ENCODE data around the gene IMMP2L.
"Not testable (repeated sequence)": the region's sequence is repeated elsewhere in the genome, so short reads cannot be mapped to it uniquely, and the experiment has no call there.

Gene IMMP2L

DNA sequence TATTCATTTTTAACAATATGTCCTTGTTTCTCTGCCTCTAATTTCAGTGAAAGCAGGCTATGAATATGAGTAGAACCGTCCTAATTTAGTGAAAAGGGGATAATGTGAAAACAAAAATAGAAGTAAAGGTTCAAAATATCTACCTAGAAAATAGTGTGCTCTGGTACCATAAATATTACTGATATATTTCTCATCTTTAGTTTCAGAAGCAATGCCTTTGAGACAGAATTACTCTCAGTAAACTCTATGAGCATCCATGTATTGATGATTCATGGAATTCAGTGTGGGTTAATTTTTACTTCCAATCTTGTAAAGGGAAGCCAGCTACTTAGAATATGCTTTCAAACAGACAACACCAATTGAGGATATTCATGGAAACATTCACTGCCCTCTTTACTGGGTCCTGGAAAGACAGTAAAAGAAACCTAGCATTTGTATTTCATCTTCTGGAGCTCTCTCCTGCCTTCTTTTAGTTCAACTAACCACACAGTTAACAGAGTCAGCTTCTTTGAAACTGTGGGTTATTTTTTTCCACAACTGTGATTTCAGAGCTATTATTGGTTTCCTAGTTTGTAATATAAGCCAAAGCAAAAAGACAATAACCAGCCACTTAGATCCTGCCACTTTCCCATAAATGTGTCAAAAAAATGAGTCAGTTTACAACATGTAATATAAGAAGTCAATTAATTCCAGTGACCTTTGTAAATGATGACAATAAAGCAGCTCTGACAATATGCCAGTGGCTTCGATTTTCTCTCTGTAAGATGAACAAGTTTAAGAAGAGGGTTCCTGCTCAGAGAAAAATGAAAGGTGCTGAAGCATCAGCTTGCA is 469.7 kb downstream of the IMMP2L start:
- no peak for DNase-seq

DNA sequence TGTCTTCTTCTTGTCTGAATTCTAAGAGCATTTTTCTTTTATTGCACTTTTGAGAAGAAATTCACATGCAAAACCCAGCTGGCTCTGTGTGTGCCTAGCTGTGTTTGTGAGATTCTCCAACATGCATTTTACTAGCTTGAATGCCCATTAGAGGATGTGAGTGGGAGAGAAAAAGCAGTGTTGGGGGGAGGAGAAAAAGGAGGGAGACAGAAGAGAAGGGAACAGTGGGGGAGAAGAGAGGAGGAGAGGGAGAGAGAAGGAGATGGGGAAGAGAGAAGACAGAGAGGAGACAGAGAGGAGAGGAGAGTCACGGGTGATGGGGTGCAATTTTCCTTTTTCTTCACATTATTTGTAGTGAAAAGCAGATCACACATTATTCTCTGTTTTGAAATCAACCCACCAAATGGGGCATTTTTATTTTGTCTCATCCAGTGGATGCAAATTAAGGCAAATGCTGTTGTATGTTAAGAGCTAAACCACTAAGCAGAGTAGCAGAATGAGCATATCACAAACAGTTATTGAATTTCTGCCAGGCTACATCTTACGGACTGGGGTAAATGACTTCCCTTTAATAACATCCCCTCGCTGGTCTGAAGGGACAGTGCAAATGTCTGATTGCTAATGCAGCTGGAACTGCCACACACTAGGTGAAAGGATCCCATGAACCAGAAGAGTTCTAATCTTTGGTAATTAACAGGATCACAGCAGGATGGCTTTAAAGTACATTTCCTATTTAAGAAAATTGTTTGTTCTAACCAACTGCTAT is 470.5 kb downstream of the IMMP2L start:
- no peak for DNase-seq

DNA sequence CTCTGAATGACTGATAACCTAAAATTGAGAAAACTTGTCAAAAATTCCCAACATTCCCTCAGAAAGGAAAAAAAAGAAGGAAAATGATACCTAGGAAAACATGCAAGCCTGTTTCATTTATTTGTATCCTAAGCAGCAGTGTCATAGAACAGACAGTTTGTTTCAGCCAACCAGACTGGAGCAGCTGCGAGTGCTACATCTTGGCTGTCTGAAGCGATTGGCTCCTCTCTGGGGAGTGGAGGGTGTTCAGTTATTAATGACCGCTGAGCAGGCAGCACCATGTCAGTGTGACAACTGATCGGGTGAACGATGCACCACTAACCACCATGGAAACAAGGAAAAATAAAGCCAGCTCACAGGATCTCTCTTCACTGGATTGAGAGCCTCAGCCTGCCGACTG is 471.4 kb downstream of the IMMP2L start, which contains the start of gene LRRN3:
Gene LRRN3, plus strand, starts transcription at position 282 of the 400 bp plus-strand sequence. CDS start 31,646 bp downstream, outside the sequence.
- no peak for DNase-seq

DNA sequence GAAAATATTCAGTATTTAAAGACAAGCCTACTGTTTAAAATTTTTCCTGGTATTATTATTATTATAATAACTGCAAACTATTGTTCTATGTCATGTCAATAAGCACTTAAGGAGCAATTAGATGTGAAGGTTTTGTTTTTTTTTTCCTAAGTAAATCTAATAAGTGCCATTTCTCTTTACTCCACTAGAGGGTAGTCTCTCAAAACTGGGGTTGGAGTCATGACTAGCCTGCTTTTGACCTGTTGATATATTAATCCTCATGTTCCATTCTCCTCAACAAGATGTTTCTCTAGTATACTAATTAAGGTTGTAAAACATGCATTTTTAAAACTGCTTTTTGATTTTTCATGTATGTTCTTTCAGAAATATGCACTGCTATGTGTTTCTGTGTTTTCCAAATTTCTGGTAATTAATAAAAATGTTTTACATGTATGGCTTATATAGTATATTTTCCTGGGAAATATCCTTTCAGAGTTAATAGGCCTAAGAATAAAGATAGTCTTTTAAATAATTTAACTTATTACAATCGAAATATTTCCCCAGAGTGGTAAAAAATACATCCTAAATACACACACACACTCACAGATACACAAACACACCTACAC is 472.4 kb downstream of the IMMP2L start:
- no peak for DNase-seq

DNA sequence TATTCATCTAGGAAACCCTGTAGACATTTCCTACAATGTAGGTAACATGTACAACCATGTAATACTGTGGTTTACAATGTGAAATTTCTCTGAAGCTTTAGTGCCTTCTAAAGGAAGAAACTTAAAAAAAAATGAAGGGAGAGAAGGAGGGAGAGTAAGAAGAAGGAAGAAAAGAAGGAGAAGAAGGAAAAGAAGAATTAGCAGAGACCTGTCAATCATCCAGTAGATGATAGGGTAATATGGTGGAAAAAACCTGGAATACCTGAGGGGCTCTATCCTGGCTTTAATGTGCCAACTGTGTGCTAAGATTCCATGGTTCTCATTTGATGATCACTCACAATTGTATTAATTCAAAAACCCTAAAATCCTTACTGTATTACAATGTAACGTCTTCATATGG is 474.0 kb downstream of the IMMP2L start:
- no peak for DNase-seq

DNA sequence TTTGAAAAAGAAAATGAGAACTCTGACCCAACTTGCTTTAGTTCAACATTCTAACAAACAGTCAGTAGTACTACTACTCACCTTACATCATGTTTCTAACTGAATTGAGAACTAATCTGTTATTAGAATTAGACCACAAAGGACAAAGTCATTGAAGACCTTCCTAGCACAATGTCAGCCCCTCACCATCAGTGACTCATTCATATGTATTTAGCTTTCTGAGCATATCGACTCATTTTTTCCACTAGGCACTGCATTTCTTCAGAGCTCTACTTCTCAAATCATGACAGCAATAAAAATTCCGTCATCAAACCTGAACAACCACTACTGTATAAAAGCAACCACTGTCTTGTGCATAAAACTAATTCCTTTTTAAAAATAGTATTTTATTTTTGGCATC is 475.8 kb downstream of the IMMP2L start:
- DNase-seq, result no peak

DNA sequence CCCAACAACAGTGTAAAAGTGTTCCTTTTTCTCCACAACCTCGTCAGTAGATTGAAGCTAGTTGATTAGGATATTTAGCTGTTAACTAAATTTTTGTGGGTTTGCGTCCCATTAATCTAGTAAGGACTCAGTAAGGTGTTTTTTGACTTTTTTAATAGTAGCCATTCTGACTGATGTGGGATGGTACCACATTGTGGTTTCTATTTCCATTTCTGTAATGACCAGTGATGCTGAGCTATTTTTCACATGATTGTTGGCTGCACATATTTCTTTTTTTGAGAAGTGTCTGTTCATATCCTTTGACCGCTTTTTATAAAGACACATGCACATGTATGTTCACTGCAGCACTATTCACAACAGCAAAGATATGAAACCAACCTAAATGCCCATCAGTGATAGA is 476.9 kb downstream of the IMMP2L start:
- DNase-seq, result no peak

DNA sequence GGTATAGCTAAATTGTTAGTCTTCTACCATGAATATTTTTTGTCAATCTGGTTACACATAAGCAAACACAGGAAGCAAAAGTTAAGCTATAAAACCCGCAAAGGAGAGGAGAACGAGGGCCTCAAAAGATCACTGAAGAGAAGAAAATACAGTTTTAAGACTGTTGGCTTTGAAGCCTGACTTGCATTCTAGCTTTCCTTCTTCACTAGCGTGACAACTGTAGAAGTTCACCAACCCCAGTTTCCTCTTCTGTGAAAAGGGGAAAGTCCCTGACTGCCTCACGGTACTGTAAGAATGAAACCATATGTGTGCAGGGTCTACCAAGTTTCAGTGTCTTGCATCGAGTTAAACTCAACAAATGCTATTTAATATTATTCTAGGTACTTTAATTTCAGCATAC is 478.9 kb downstream of the IMMP2L start:
- peak; percentile 35 for DNase-seq

DNA sequence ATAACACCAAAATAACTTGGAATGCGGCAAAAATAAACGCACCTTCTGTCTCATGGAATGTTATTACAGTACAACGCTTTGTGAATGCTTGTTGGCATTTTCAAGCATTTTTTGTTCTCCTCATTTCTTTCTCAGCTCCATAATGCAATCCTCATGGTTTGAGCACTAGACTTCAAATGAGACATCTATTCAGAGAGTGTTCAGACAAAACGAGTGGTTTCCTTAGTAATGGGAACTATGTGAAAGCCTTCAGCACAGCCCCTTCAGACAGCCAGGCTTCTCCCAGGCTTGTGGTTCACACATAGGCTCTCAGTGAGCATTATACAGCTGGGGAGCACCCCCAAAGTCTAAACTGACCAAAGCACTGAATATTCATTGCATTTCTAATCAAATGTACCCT is 479.9 kb downstream of the IMMP2L start:
- no peak for DNase-seq

DNA sequence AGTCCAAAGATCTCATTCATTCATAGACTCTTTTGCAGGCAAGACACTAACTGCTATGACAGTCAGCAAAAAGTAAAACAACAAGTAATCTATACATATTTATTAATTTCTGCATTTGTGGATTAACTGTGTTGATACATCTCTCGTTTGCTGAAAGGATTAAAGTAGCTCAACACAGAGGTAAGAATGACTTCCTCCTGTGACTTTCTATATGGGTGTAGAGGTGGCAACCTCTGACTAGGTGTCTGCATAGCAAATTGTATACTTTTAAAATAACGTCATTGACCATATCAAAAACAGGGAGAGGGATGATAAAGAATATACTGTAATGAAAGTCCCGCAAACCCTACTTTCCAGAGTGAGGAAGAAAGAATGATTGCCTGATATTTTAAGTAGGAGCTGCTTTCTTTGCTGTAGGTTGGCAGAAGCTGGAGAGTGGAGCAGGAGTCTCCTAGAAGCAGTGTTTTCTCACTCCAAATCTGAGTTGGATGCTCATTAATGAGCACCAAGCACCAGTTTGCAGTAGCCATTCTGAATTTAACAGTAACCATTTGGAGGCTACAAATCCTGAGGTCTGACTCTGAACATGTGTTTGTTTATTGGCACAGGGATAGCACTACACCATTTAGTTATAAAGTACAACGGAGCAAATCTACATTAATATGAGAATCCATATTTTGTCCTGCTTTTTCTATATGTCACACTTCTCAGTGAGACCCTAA is 480.6 kb downstream of the IMMP2L start:
- no peak for DNase-seq

DNA sequence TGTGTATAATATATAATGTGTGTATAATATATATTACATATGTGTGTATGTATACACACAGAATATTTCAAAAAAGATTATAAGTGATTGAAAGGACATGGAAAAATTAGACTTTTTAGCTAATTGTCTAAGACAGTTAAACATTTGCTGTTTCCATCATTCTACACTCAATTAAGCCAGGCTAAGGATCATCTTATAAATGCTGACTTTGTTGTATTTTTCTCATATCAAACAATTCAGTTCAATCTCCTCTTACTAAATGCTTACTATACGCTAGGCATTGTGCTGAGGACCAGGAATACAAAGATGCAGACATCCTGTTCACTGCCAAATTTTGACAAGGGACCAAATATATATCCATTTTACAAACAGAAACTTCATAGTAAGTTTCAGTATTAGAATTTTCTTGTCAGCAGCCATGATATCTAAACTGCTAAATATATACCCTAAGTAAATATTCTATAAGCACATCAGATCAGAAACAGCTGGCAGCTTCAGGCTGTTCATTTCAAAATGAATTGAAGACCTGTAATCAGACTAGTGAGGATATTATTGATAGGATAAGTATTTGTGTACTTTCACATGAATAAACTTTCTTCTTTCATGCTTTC is 481.7 kb downstream of the IMMP2L start:
- no peak for DNase-seq

DNA sequence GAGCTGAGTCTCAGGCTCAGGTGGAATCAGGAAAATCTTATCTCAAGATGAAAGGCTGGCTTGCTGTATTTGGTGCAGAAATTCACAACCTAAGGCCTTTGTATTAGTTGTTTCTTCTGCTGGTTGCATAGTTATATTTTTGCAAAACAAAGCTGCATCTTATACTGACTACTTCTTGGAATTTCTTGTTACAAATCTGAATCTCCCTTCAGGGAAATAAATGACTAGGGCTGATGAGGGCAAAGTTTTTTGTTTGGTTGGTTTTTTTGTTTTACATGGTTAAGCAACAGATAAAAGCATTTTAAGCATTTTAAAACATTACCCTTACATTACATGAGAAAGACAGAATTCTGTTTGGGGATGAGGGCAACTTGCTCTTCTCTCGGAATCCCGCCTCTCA is 485.3 kb downstream of the IMMP2L start:
- no peak for DNase-seq

DNA sequence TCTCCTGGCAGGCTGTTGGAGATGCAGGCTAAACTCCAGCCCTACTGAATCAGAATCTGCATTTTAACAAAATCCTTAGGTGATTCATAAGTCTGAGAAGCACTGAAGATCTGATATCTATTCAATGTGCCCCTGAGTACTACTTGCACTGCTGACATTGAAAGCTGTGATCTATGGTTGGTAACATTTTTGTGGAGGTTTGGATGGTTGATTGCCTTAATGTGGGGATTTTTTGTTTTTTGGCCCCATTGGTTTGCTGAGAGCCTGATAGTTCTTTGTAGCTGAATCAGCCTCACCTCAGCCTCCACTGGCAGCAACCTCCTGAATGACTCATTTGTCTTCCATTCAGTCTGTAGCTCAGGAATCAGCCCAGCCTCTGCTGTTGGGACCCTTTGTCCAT is 486.1 kb downstream of the IMMP2L start:
- no peak for DNase-seq

DNA sequence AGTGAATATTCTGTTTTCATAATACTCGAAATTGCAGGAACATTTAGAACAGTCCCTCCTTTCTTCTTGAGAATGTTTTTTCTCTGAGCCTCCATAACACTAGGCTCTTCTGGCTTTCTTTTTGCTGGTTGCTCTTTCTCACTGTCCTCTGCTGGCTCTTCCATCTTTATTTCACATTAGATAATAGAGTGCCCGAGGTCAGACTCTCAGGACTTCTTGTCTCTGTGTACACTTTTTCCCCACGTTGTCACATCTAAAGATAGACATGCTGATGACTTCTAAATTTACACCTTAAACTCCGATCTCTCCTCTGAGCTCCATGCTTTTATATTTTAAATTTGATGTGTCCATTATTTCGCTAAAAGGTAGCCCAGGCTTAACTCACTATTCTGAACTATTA is 486.8 kb downstream of the IMMP2L start:
- DNase-seq, result no peak

DNA sequence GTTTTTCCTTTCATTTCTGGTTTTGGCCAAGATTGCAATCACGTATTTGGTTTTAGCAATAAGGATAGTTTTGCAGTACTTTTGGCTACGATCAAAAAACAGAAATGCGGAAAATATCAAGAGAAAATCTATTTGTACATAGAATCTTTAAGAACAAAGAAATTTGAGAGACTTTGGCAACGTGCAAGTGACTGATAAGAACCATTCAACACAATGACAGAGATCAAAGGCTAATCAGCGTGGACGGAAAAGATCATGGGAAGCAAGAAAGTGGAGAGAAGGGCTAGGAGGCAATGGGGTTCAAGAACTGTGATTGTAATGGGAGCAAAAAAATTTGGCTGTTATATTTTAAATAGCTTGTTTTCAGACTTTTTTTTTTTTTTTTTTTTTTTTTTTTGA is 487.5 kb downstream of the IMMP2L start:
- DNase-seq, result no peak

DNA sequence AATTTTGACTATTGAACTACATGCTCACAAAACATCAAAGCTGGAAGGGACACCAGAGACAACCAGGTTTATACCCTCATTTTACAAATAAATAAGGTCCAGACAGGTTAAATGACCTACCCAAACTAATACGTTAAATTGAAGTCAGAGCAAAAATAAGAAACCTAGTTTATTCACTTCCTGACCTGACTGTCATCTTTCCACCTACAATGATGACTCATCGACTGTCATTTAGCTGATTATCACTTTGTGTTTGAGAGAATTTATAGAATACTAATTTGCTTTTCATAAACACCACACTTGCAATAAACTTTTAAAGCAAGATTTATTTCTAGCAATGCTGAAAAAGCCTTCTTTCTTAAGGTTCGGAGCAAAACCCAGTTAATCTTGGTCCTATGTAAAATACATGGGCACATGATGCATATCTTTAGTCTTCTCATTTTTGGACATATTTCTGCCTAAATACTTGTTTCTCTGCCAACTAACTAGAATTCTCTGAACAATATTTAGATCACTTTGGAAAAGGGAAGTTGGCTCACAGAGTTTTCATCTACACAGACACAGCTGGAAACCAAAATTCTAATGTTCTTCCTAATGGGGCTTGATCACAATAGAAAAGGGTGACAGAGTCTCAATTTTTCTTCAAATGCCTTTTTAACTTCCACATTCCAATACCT is 488.1 kb downstream of the IMMP2L start:
- no peak for DNase-seq

DNA sequence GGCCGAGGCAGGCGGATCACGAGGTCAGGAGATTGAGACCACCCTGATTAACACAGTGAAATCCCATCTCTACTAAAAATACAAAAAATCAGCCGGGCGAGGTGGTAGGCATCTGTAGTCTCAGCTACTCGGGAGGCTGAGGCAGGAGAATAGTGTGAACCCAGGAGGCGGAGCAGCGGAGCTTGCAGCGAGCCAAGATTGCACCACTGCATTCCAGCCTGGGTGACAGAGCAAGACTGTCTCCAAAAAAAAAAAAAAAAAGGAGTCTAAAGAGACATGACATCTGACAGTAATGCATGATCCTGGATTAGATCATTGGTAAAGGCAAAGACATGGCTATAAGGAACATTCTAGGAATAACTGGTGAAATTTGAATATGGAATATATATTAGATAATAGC is 489.6 kb downstream of the IMMP2L start:
- not testable (repeated sequence) for DNase-seq

DNA sequence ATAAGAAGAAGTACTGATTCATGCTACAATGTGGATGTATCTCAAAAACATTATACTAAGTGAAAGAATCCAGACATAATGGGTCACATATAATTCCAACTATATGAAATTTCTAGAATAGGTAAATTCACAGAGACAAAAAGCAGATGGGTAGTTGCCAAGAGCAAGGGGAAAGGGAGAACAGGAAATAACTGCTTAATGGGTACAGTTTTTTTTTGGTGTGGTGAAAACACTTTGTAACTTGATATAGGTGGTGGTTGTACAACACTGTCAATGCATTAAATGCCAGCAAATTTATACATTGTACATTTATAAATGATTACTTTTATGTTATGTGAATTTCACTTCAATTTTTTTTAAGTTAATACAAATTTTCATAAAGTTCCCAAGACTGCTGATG is 490.7 kb downstream of the IMMP2L start:
- DNase-seq, result no peak

DNA sequence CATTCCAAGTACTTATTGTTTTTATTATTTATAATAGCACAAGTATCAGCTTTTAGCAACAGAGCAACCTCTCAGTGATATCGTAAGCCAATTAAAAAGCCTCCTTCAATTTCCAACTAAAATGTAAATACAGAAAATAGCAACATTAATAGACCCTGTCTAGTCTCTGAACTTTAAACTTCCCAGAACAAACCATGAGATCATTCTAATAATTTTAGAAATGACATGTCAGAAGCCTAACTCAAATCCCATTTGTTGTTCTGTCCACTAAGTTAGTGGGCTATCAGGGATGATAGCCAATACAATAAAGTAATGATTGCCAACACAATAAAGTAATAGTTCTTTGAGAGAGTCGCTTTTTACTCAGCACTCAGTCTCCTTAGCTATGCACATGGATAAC is 493.7 kb downstream of the IMMP2L start:
- DNase-seq, result no peak

DNA sequence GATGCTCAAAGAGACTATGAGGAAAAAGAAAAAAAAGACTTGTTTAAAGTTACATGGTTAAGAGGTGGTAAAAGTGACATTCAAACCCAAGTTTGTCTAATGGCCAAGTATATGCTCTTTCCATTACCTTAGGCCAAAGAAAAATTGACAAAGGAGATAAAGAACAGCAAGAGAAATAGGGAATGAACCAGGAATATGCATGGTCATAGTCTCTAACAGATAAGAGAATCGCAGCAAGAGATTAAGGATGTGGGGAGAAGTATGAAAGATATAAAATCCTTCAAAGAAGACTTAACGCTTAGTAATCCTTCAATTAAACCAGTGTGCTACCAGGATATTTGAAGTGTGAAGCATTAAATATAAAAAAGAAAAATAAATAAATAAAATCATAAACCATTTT is 494.6 kb downstream of the IMMP2L start:
- DNase-seq, result no peak

DNA sequence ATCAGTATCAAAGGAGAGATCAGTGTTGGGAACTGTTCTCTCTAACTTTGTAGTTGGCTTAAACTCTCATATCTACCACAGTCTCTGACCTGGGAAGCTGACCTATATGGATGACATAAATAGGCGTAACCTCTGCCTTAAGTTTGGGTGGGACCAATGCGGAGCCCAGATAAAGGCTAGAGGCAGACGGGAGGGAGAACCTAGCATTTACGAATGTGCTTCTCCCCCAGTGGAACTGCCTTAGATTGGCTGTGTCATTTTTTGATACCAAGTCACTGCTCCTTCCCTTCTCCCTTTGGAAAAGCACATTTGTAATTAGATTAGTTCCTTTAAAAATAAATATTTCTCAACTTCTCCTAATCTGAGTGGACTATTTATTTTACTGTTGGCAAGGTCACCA is 495.0 kb downstream of the IMMP2L start:
- DNase-seq, result no peak

DNA sequence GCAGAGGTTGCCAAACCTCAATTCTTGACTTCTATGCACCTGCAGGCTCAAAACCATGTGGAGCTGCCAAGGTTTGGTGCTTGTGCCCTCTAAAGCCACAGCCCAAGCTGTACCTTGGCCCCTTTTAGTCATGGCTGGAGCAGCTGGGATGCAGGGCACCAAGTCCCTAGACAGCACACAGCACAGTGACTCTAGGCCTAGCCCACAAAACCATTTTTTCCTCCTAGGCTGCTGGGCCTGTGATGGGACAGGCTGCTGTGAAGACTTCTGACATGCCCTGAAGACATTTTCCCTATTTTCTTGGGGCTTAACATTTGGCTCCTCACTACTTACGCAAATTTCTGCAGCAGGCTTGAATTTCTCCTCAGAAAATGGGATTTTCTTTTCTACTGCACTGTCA is 499.1 kb downstream of the IMMP2L start:
- no peak for DNase-seq
